ENCODE measurements around the gene EPYC. TPM values are rescaled to one million over a fixed set of nuclear protein-coding genes. Genes with fewer than 3 reads are reported as not detected.

Gene EPYC
- total and polyA plus RNA-seq, 2 experiments from 2014 or later: not detected

- no peak for TF ChIP-seq CTCF (conservative IDR thresholded peaks at IDR 0.05; ENCODE audit: low read depth in 2 of 2)
- TF ChIP-seq NANOG (IDR thresholded peaks at IDR 0.05; ENCODE audit: borderline replicate concordance): no peak
Measured at GRCh38 chr12:91009319-91009950, 4.7 kb upstream of the EPYC start (continued).

- Mint-ChIP-seq H3K4me3 (no peak overlapping the region), H3K4me1 (no peaks in the 10 kb centered on the region), H3K36me3 (ENCODE audit: low read depth) (no peaks in the 10 kb centered on the region), H3K27me3 (ENCODE audit: insufficient read depth, low read depth, poor library complexity) (no peaks in the 10 kb centered on the region), H3K27ac (no peak overlapping the region), H3K9me3 (no peaks in the 10 kb centered on the region)
- DNase-seq (ENCODE audit: low spot score) (no peak), ATAC-seq (no peak)
- Histone ChIP-seq H3K79me2 (replicated peaks; ENCODE audit: insufficient read depth) (no peaks in the 10 kb centered on the region), H3K4me2 (no peak overlapping the region), H3K27me3 (ENCODE audit: insufficient read depth) (no peaks in the 10 kb centered on the region), H4K20me1 (replicated peaks; ENCODE audit: insufficient read depth) (no peaks in the 10 kb centered on the region), H3K4me3 (no peak overlapping the region), H3K27ac (ENCODE audit: low read depth) (no peak overlapping the region), H3K9me2 (ENCODE audit: insufficient read depth) (no peaks in the 10 kb centered on the region), H3K4me1 (ENCODE audit: insufficient read depth) (no peaks in the 10 kb centered on the region), H3K36me3 (ENCODE audit: insufficient read depth) (no peaks in the 10 kb centered on the region), H3F3A (replicated peaks; ENCODE audit: low read depth) (no peaks in the 10 kb centered on the region), H2AFZ (no peak overlapping the region)
- TF ChIP-seq ZNF331 (CRISPR knock-in tag; IDR thresholded peaks at IDR 0.05; ENCODE audit: low read depth) (no peak), STAT1 (IDR thresholded peaks at IDR 0.05; ENCODE audit: unreplicated experiment) (no peak), EZH2 (IDR thresholded peaks at IDR 0.05; ENCODE audit: low read depth, unreplicated experiment) (no peak), ZNF462 (CRISPR knock-in tag; IDR thresholded peaks at IDR 0.05) (no peak), ZNF114 (CRISPR knock-in tag; IDR thresholded peaks at IDR 0.05) (no peak)
Measured at GRCh38 chr12:91007531-91008290, 2.9 kb upstream of the EPYC start.
